AG04450 (cell line): ENCODE data around the gene PDE4D. TPM values are rescaled to one million over a fixed set of nuclear protein-coding genes. Genes with fewer than 3 reads are reported as not detected.
A peak's percentile ranks its signal among the peaks of the same experiment; 100 is the strongest.

Source experiments
- CTCF ChIA-PET: fragments of 300-600, 350-600 bp; formaldehyde crosslinking; extraction: SDS; loops from one replicate; lab custom pipeline; 2022; ENCODE audit warnings: antibody characterized with exemption, inconsistent platforms; lab: Charles Lee
- POLR2A ChIA-PET: fragments of 350-600 bp; formaldehyde crosslinking; extraction: SDS; loops from one replicate; lab custom pipeline; 2021; ENCODE audit warnings: antibody characterized with exemption, inconsistent platforms; lab: Yijun Ruan, JAX
- DNase-seq: peaks from one replicate; pipeline ENCODE4 v3.0.0-alpha.2; 2011; ENCODE audit warnings: low read depth, low spot score
- H3K27ac ChIP-seq: one replicate; pipeline ENCODE4 v1.5.1; 2012; ENCODE audit warnings: low read depth, low read length, control low read depth
- H3K27me3 ChIP-seq: one replicate; pipeline ENCODE4 v1.6.0; 2012; ENCODE audit warnings: low read length; ENCODE audit not compliant: control insufficient read depth, insufficient read depth
- H3K4me3 ChIP-seq: 2 replicates; pipeline ENCODE4 v1.5.1; 2011; ENCODE audit warnings: mild to moderate bottlenecking, low read depth, low read length, control low read depth
- H3K9me3 ChIP-seq: 2 replicates; pipeline ENCODE4 v1.5.1; 2012; ENCODE audit warnings: low read length; ENCODE audit not compliant: control insufficient read depth, insufficient read depth
- polyA plus RNA-seq: library from polyadenylated mRNA; depleted of rRNA; stranded (reverse); fragments of >200 nt; gene quantifications from 2 replicates; pipeline ENCODE4 v1.2.3, GENCODE V29; 2011
- TF ChIP-seq, protein P1 (sequence below): IDR thresholded peaks from 2 replicates; pipeline ENCODE4 v1.5.1; 2011; ENCODE audit warnings: low read depth, low read length, control low read depth, inconsistent platforms

Gene PDE4D
- polyA plus RNA-seq, 1 experiment: 12.0 TPM

DNA sequence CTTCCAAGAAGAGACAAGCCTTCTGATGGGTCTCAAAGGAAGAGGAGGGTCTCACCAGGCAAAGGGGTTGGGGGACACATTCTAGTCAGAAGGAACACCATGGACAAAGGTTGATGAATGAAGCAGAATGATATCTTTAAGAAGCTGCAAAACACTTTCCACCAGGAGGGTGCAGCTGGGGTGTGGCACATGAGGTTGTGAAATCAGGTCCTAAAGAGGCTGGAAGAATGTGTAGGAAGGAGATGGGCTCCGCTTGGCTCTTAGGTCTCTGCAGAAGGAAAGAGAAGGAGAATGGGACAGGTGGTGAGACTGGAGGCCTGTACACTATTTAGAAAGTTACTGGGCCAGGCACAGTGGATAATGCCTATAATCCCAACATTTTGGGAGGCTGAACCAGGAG, 328.6 kb downstream of the PDE4D start:
- H3K27ac ChIP-seq: no peak overlapping the region
- no peaks in the 10 kb centered on the region for H3K27me3 ChIP-seq
- TF ChIP-seq, protein P1, sequence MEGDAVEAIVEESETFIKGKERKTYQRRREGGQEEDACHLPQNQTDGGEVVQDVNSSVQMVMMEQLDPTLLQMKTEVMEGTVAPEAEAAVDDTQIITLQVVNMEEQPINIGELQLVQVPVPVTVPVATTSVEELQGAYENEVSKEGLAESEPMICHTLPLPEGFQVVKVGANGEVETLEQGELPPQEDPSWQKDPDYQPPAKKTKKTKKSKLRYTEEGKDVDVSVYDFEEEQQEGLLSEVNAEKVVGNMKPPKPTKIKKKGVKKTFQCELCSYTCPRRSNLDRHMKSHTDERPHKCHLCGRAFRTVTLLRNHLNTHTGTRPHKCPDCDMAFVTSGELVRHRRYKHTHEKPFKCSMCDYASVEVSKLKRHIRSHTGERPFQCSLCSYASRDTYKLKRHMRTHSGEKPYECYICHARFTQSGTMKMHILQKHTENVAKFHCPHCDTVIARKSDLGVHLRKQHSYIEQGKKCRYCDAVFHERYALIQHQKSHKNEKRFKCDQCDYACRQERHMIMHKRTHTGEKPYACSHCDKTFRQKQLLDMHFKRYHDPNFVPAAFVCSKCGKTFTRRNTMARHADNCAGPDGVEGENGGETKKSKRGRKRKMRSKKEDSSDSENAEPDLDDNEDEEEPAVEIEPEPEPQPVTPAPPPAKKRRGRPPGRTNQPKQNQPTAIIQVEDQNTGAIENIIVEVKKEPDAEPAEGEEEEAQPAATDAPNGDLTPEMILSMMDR: no peak
- POLR2A ChIA-PET: no interaction called here
- H3K9me3 ChIP-seq: no peaks in the 10 kb centered on the region
- CTCF ChIA-PET: no interaction called here
- no peak for DNase-seq
- no peak overlapping the region for H3K4me3 ChIP-seq

DNA sequence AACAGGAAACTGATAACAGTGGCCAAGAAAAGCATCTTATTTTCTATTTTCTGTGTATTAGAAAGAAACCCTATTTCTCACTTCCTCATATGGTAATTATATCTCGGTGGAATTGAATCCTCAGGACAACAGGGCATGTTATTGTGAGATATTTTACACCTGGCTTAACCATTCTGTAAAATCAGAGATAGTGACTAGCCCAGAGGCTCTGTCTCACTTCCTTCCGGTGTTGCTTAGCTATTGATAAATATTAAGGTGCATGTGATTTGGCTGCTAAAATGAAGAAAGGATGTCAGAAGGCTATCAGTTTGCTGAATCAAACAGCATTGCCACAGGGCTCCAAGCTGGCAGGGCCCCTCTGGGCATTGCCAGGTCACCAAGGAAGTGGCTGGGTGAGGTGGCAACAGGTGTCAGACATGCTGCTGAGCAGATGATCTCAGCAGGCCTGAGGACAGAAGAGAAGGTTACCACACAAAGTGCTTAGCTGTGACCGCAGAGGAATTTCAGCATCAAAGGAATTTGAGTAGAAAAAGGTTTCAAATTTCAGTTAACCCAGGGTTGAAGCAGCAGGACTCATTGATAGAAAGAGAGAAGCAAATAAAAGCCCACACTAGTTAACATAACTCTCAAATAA, 330.7 kb downstream of the PDE4D start:
- Histone ChIP-seq H3K4me3 (no peak overlapping the region), H3K9me3 (no peaks in the 10 kb centered on the region), H3K27me3 (no peaks in the 10 kb centered on the region), H3K27ac (no peak overlapping the region)
- DNase-seq: peak; percentile 33
- TF ChIP-seq, protein P1: no peak
- ChIA-PET POLR2A (no interaction called here), CTCF (no interaction called here)

DNA sequence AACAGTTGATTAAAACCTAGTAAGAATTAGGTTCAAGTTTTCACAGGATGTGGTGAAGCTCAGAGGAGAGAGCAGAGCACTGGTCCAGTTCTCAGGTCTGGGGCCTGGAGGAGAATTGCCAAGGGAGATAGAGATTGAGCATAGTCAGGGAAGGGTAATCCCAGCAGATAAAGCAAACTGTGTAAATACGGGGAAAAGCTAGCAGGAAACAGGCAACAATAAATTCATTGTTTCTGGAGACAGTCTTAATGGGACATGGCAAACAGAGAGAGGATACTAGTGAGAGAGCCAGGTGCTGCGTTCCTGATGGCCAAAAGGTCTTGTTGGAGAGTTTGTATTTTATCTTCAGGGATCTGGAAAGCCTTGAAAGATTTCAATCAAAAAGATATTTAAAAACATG, 333.0 kb downstream of the PDE4D start:
- H3K27ac ChIP-seq: no peak overlapping the region
- TF ChIP-seq, protein P1: no peak
- no peak overlapping the region for H3K4me3 ChIP-seq
- H3K9me3 ChIP-seq: no peaks in the 10 kb centered on the region
- POLR2A ChIA-PET: no interaction called here
- H3K27me3 ChIP-seq: no peaks in the 10 kb centered on the region
- DNase-seq: no peak
- CTCF ChIA-PET: interaction anchor here (1.9 kb wide), 1 partner anchor 113 kb away, joined by 5 read pairs; no protein-coding TSS in a partner anchor

DNA sequence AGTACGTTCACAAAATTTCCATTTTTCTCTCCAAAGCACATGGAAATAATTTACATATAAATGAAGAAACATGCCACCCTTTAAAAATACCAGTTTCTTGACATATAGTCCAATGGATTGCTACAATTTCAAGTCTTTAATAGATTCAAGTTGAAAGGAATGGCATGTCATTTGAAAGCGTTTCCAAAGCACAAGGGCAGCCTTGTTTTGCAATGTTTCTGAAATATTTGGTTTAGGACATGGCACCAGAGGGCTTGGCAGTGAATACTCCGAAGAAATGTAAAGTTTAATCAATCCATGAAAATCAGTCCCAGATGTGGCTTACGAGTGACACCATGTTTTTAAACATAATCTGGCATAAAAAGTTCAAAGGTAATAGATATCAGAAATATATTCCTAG, 333.7 kb downstream of the PDE4D start:
- POLR2A ChIA-PET: no interaction called here
- Histone ChIP-seq H3K9me3 (no peaks in the 10 kb centered on the region), H3K27me3 (no peaks in the 10 kb centered on the region), H3K27ac (no peak overlapping the region), H3K4me3 (no peak overlapping the region)
- DNase-seq: no peak
- TF ChIP-seq, protein P1: no peak
- CTCF ChIA-PET: interaction anchor here (1.9 kb wide), 1 partner anchor 113 kb away, joined by 5 read pairs; no protein-coding TSS in a partner anchor

DNA sequence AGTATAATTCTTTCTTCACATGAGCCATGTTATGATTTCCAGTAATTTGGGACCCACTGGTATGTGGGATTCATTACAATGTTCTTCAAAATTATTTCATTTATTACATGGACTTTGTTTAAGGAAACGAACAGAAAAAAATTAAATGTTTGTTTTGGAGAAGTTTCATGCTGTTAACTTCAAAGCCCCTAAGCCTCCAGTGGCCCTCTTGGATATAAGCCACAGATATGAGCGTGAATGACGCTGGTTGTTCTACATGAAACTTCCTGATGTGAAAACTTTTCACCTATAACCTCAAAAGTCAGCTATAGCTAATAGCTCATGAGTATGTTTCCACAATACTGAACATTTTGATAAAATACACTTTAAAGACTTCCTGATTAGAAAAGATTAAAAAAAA, 334.2 kb downstream of the PDE4D start:
- H3K27me3 ChIP-seq: no peaks in the 10 kb centered on the region
- no peak overlapping the region for H3K27ac ChIP-seq
- no peak for DNase-seq
- TF ChIP-seq, protein P1: no peak
- H3K4me3 ChIP-seq: no peak overlapping the region
- POLR2A ChIA-PET: no interaction called here
- CTCF ChIA-PET: interaction anchor here (1.9 kb wide), 1 partner anchor 114 kb away, joined by 5 read pairs; no protein-coding TSS in a partner anchor
- no peaks in the 10 kb centered on the region for H3K9me3 ChIP-seq
